ENCODE results near the gene FMO3.

DNA sequence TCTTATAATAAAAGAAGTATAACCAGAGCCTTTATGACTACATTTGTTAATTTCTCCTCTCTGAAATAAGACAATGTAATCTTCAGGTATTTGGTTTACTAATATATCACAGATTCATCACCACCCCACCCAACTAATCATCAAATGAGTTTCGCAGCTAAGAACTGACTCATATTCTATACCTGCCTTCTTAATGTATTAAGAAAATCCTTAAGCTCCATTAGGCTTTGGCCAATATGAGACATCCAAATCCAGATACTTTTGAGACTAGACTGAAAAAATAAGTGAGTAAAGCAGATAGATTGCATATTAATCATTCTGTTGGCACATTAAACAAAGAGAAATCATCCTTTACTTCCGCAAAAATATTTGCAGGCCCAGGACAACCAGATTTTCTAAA, 75.7 kb downstream of the FMO3 start:
- TF ChIP-seq POLR2AphosphoS5 (IDR thresholded peaks at IDR 0.05; ENCODE audit: low read depth, low read length) (no peak), TAF1 (IDR thresholded peaks at IDR 0.05; ENCODE audit: borderline replicate concordance, low read depth, low read length) (no peak), POLR2A (IDR thresholded peaks at IDR 0.05; ENCODE audit: low read depth, low read length) (no peak)

Data from GM12892 (cell line).